Activated T-helper 2 cell treated with anti-CD3 and anti-CD28 coated beads, Interferon-gamma antibody, Interleukin-2, Interleukin-4, amounts not matched to agents 10 μg/mL and 5 μg/mL and 100 μg/mL, durations not matched to agents 14 hours and 24 hours and 36 hours (primary cell): ENCODE measurements around the gene IFFO2. TPM values are rescaled to one million over a fixed set of nuclear protein-coding genes. Genes with fewer than 3 reads are reported as not detected.
"Not testable (repeated sequence)": the region's sequence is repeated elsewhere in the genome, so short reads cannot be mapped to it uniquely, and the experiment has no call there.

Experiments used
- DNase-seq: peaks from one replicate; pipeline ENCODE4 v3.0.0; 2021; ENCODE audit warnings: low spot score
- H3K27ac Mint-ChIP-seq: one replicate; pipeline ENCODE4 v1.8.0; 2021; ENCODE audit warnings: mixed read lengths
- H3K27me3 Mint-ChIP-seq: one replicate; pipeline ENCODE4 v1.8.0; 2021; ENCODE audit warnings: low read depth, mixed read lengths
- H3K36me3 Mint-ChIP-seq: one replicate; pipeline ENCODE4 v1.8.0; 2021; ENCODE audit warnings: low read depth, mixed read lengths
- H3K4me1 Mint-ChIP-seq: one replicate; pipeline ENCODE4 v1.8.0; 2021; ENCODE audit warnings: low read depth, mixed read lengths
- H3K4me3 Mint-ChIP-seq: one replicate; pipeline ENCODE4 v1.8.0; 2021; ENCODE audit warnings: low read depth, mild to moderate bottlenecking, moderate library complexity, mixed read lengths
- H3K9me3 Mint-ChIP-seq: one replicate; pipeline ENCODE4 v1.8.0; 2021; ENCODE audit warnings: mixed read lengths
- intact Hi-C: fragments of 100-400 bp; cut with micrococcal nuclease; formaldehyde crosslinking; loops from one replicate; pipeline ENCODE4 v1.15.1; 2023
- total RNA-seq: library from RNA; stranded (reverse); gene quantifications from 2 replicates; pipeline ENCODE4 v1.2.3, GENCODE V29; 2022

Gene IFFO2
- total RNA-seq, 1 donor from 2014 or later = 48.5 TPM

GRCh38 chr1:18900303-18900841 is 56.1 kb downstream of the IFFO2 start:
- H3K27me3 Mint-ChIP-seq = no peaks in the 10 kb centered on the region
- intact Hi-C loops = loop anchor here (5.0 kb wide), 1 partner anchor 112 kb away; no protein-coding TSS in a partner anchor
- H3K9me3 Mint-ChIP-seq = no peaks in the 10 kb centered on the region
- peak overlapping the region; percentile 45 for H3K4me3 Mint-ChIP-seq
- H3K4me1 Mint-ChIP-seq = peaks cover 14% of the 10 kb centered on the region
- no peak for DNase-seq
- no peak overlapping the region for H3K27ac Mint-ChIP-seq
- no peaks in the 10 kb centered on the region for H3K36me3 Mint-ChIP-seq

- Mint-ChIP-seq H3K36me3 (no peaks in the 10 kb centered on the region), H3K4me1 (peaks cover 14% of the 10 kb centered on the region), H3K9me3 (no peaks in the 10 kb centered on the region), H3K27me3 (no peaks in the 10 kb centered on the region), H3K4me3 (no peak overlapping the region), H3K27ac (no peak overlapping the region)
- intact Hi-C loops = loop anchor here (5.0 kb wide), 1 partner anchor 113 kb away; no protein-coding TSS in a partner anchor
- no peak for DNase-seq
Measured at GRCh38 chr1:18899363-18900049, 57.0 kb downstream of the IFFO2 start.

- no peak overlapping the region for H3K4me3 Mint-ChIP-seq
Measured at GRCh38 chr1:18898567-18898966, 57.9 kb downstream of the IFFO2 start.

GRCh38 chr1:18895317-18895716 is 61.2 kb downstream of the IFFO2 start:
- intact Hi-C loops = no loop called here
- Mint-ChIP-seq H3K4me1 (no peaks in the 10 kb centered on the region), H3K27me3 (no peaks in the 10 kb centered on the region), H3K9me3 (no peaks in the 10 kb centered on the region), H3K36me3 (no peaks in the 10 kb centered on the region), H3K27ac (no peak overlapping the region), H3K4me3 (no peak overlapping the region)
- no peak for DNase-seq

More at GRCh38 chr1:18898567-18898966, 57.9 kb downstream of the IFFO2 start:
- H3K36me3 Mint-ChIP-seq = no peaks in the 10 kb centered on the region
- no peaks in the 10 kb centered on the region for H3K27me3 Mint-ChIP-seq
- H3K27ac Mint-ChIP-seq = no peak overlapping the region
- no peaks in the 10 kb centered on the region for H3K9me3 Mint-ChIP-seq
- intact Hi-C loops = no loop called here
- H3K4me1 Mint-ChIP-seq = peaks cover 13% of the 10 kb centered on the region
- no peak for DNase-seq

- intact Hi-C loops = no loop called here
- H3K27ac Mint-ChIP-seq = no peak overlapping the region
- no peaks in the 10 kb centered on the region for H3K27me3 Mint-ChIP-seq
- H3K4me3 Mint-ChIP-seq = no peak overlapping the region
- no peaks in the 10 kb centered on the region for H3K9me3 Mint-ChIP-seq
- DNase-seq = no peak
- no peaks in the 10 kb centered on the region for H3K4me1 Mint-ChIP-seq
- no peaks in the 10 kb centered on the region for H3K36me3 Mint-ChIP-seq
Measured at GRCh38 chr1:18893120-18893519, 63.4 kb downstream of the IFFO2 start.

GRCh38 chr1:18891858-18892257 is 64.6 kb downstream of the IFFO2 start:
- H3K4me1 Mint-ChIP-seq, intact Hi-C loops, H3K9me3 Mint-ChIP-seq, DNase-seq, H3K27me3 Mint-ChIP-seq, H3K27ac Mint-ChIP-seq, H3K36me3 Mint-ChIP-seq, H3K4me3 Mint-ChIP-seq: not testable (repeated sequence)

GRCh38 chr1:18891426-18891780 is 65.1 kb downstream of the IFFO2 start:
- H3K9me3 Mint-ChIP-seq = no peaks in the 10 kb centered on the region
- DNase-seq = no peak
- intact Hi-C loops = no loop called here
- no peaks in the 10 kb centered on the region for H3K4me1 Mint-ChIP-seq
- no peak overlapping the region for H3K4me3 Mint-ChIP-seq
- no peak overlapping the region for H3K27ac Mint-ChIP-seq
- H3K27me3 Mint-ChIP-seq = no peaks in the 10 kb centered on the region
- H3K36me3 Mint-ChIP-seq = no peaks in the 10 kb centered on the region

GRCh38 chr1:18890706-18891425 is 65.6 kb downstream of the IFFO2 start:
- Mint-ChIP-seq H3K4me3 (no peak overlapping the region), H3K4me1 (no peaks in the 10 kb centered on the region), H3K36me3 (no peaks in the 10 kb centered on the region), H3K27me3 (no peaks in the 10 kb centered on the region), H3K9me3 (no peaks in the 10 kb centered on the region), H3K27ac (no peak overlapping the region)
- intact Hi-C loops = no loop called here
- no peak for DNase-seq

GRCh38 chr1:18886003-18886335 is 70.5 kb downstream of the IFFO2 start:
- Mint-ChIP-seq H3K4me3 (no peak overlapping the region), H3K4me1 (no peaks in the 10 kb centered on the region), H3K36me3 (no peaks in the 10 kb centered on the region), H3K27me3 (no peaks in the 10 kb centered on the region), H3K9me3 (no peaks in the 10 kb centered on the region), H3K27ac (no peak overlapping the region)
- intact Hi-C loops = no loop called here
- no peak for DNase-seq

GRCh38 chr1:18885311-18886002 is 71.0 kb downstream of the IFFO2 start:
- Mint-ChIP-seq H3K27ac (no peak overlapping the region), H3K4me1 (no peaks in the 10 kb centered on the region), H3K9me3 (no peaks in the 10 kb centered on the region), H3K27me3 (no peaks in the 10 kb centered on the region), H3K36me3 (no peaks in the 10 kb centered on the region), H3K4me3 (no peak overlapping the region)
- no peak for DNase-seq
- intact Hi-C loops = no loop called here

GRCh38 chr1:18884727-18885126 is 71.7 kb downstream of the IFFO2 start:
- no peaks in the 10 kb centered on the region for H3K36me3 Mint-ChIP-seq
- H3K27me3 Mint-ChIP-seq = no peaks in the 10 kb centered on the region
- no peaks in the 10 kb centered on the region for H3K4me1 Mint-ChIP-seq
- no peak for DNase-seq
- no peaks in the 10 kb centered on the region for H3K9me3 Mint-ChIP-seq
- intact Hi-C loops = no loop called here
- no peak overlapping the region for H3K27ac Mint-ChIP-seq
- H3K4me3 Mint-ChIP-seq = no peak overlapping the region

- H3K27me3 Mint-ChIP-seq = no peaks in the 10 kb centered on the region
- H3K27ac Mint-ChIP-seq = no peak overlapping the region
- intact Hi-C loops = no loop called here
- no peaks in the 10 kb centered on the region for H3K4me1 Mint-ChIP-seq
- DNase-seq = no peak
- no peaks in the 10 kb centered on the region for H3K36me3 Mint-ChIP-seq
- no peak overlapping the region for H3K4me3 Mint-ChIP-seq
- H3K9me3 Mint-ChIP-seq = no peaks in the 10 kb centered on the region
Measured at GRCh38 chr1:18884419-18884717, 72.1 kb downstream of the IFFO2 start.
